ENCODE results near the gene FPR2. TPM values are rescaled to one million over a fixed set of nuclear protein-coding genes. Genes with fewer than 3 reads are reported as not detected.
A peak's percentile ranks its signal among the peaks of the same experiment; 100 is the strongest.
"Not testable (repeated sequence)": the region's sequence is repeated elsewhere in the genome, so short reads cannot be mapped to it uniquely, and the experiment has no call there.

FPR2 gene
- 0.10 TPM in 1 of 2 replicates, not detected in the other for total RNA-seq

GRCh38 chr19:51760697-51761356 lies at the start of gene FPR2:
TSS of gene FPR2 (plus strand) at chr19:51761180. CDS start at chr19:51768659, 7,479 bp downstream.
- DNase-seq (ENCODE audit: low read depth) = no peak

- no peak for DNase-seq (ENCODE audit: low read depth)
Observed at GRCh38 chr19:51711702-51712101, 49.3 kb upstream of the FPR2 start.

- peak; percentile 49 for DNase-seq (ENCODE audit: low read depth)
Observed at GRCh38 chr19:51712461-51713081, 48.4 kb upstream of the FPR2 start.

GRCh38 chr19:51713319-51714285 lies 47.4 kb upstream of the FPR2 start:
- DNase-seq (ENCODE audit: low read depth) = no peak

- DNase-seq (ENCODE audit: low read depth) = no peak
Observed at GRCh38 chr19:51714848-51715247, 46.1 kb upstream of the FPR2 start.

- no peak for DNase-seq (ENCODE audit: low read depth)
Observed at GRCh38 chr19:51715850-51716249, 45.1 kb upstream of the FPR2 start.

GRCh38 chr19:51716925-51717324 lies 44.1 kb upstream of the FPR2 start:
- no peak for DNase-seq (ENCODE audit: low read depth)

- DNase-seq (ENCODE audit: low read depth) = no peak
Observed at GRCh38 chr19:51719251-51719988, 41.6 kb upstream of the FPR2 start.

GRCh38 chr19:51721905-51722304 lies 39.1 kb upstream of the FPR2 start:
- DNase-seq (ENCODE audit: low read depth) = no peak

GRCh38 chr19:51722492-51722891 lies 38.5 kb upstream of the FPR2 start:
- no peak for DNase-seq (ENCODE audit: low read depth)

- DNase-seq (ENCODE audit: low read depth) = no peak
Observed at GRCh38 chr19:51724543-51724942, 36.4 kb upstream of the FPR2 start.

GRCh38 chr19:51726049-51726448 lies 34.9 kb upstream of the FPR2 start:
- no peak for DNase-seq (ENCODE audit: low read depth)

- no peak for DNase-seq (ENCODE audit: low read depth)
Observed at GRCh38 chr19:51727349-51727880, 33.6 kb upstream of the FPR2 start.

- DNase-seq (ENCODE audit: low read depth) = no peak
Observed at GRCh38 chr19:51729781-51730180, 31.2 kb upstream of the FPR2 start.

- DNase-seq (ENCODE audit: low read depth) = no peak
Observed at GRCh38 chr19:51733742-51734522, 27.0 kb upstream of the FPR2 start.

- no peak for DNase-seq (ENCODE audit: low read depth)
Observed at GRCh38 chr19:51735759-51736449, 25.1 kb upstream of the FPR2 start.

GRCh38 chr19:51737389-51737788 lies 23.6 kb upstream of the FPR2 start:
- no peak for DNase-seq (ENCODE audit: low read depth)

GRCh38 chr19:51737924-51738323 lies 23.1 kb upstream of the FPR2 start:
- DNase-seq (ENCODE audit: low read depth) = no peak

- not testable (repeated sequence) for DNase-seq (ENCODE audit: low read depth)
Observed at GRCh38 chr19:51738523-51738922, 22.5 kb upstream of the FPR2 start.

Measured in renal cortical epithelial cell (primary cell).